ENCODE data around the gene EFHC1.

EFHC1 gene

DNA sequence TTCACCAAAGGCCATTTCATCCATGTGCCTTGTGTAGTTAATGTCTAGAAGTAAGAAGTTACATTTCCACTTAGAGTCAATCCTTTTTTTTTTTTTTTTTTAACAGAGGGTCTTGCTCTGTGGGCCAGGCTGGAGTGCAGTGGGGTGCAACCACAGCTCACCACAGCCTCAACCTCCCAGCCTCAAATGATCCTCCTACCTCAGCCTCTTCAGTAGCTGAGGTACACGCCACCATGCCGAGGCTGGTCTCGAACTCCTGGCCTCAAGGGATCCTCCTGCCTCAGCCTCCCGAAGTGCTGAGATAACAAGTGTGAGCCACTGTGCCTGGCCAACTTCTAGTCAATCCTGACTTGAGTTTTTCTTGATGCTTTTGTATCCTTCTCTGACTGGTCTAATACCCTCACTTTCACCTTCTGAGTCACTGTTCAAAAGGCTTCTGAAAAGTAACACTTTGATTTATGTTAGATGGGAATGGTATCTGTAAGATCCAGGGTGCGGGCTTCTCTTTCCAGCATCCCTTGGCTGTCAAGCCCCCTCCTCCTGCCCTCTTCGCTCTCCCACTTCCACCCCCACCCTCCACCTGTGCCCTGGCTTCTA, 134.6 kb downstream of the EFHC1 start:
- Histone ChIP-seq H3K36me3 (ENCODE audit: control insufficient read depth in 5 of 5, insufficient read depth in 5 of 5, low read length in 5 of 5) (no peaks in the 10 kb centered on the region), H3K27ac (ENCODE audit: low read depth, low read length) (no peak overlapping the region), H3K9ac (ENCODE audit: low read length in 5 of 5) (no peak overlapping the region), H3K9me3 (ENCODE audit: control insufficient read depth in 5 of 5, low read length in 5 of 5) (no peaks in the 10 kb centered on the region), H3K27me3 (ENCODE audit: control insufficient read depth in 5 of 5, insufficient read depth in 4 of 5, low read length in 5 of 5) (no peaks in the 10 kb centered on the region), H3K4me3 (ENCODE audit: low read depth in 1 of 5, low read length in 5 of 5) (no peak overlapping the region), H3K4me1 (ENCODE audit: control insufficient read depth in 5 of 5, insufficient read depth in 5 of 5, low read length in 5 of 5) (peaks cover 2 to 42% (median 36%) of the 10 kb centered on the region in 5 donors)

DNA sequence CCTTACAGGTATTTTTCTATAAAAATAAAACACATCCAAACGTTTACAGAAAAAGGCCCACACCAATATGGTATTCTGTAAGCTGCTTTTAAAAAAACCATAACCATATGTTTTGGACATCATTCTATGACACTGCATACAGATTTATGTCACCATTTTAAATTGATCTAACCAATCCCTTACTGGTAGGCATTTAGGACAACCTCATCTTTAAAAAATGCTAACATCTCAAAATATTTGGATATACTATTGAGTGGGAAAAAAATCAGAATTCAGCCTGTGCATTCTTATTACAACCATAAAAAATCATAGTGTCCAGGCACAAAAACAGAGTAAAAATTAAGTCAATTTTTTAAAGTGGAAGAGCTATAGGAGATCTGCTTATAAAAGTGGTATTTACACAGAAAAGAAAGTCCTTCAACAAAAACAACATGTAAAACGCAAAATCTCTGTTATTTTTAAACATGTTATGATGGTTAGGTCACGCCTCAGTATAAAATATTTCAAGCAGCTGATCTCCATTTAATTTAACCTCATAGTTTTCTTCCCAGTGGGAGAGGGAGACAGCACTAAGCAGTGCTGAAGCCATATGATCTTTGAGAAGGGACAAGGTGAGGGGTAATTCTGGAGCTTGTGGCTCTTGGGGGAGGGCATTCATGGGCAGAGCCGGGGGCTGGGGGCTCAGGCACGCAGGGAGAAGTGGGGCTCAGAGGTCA, 135.5 kb downstream of the EFHC1 start:
- no peaks in the 10 kb centered on the region for H3K9me3 ChIP-seq (ENCODE audit: control insufficient read depth in 5 of 5, low read length in 5 of 5)
- peaks cover 2 to 38% (median 34%) of the 10 kb centered on the region in 5 donors for H3K4me1 ChIP-seq (ENCODE audit: control insufficient read depth in 5 of 5, insufficient read depth in 5 of 5, low read length in 5 of 5)
- H3K9ac ChIP-seq (ENCODE audit: low read length in 5 of 5), result no peak overlapping the region
- H3K27ac ChIP-seq (ENCODE audit: low read depth, low read length), result no peak overlapping the region
- no peak overlapping the region for H3K4me3 ChIP-seq (ENCODE audit: low read depth in 1 of 5, low read length in 5 of 5)
- no peaks in the 10 kb centered on the region for H3K36me3 ChIP-seq (ENCODE audit: control insufficient read depth in 5 of 5, insufficient read depth in 5 of 5, low read length in 5 of 5)
- H3K27me3 ChIP-seq (ENCODE audit: control insufficient read depth in 5 of 5, insufficient read depth in 4 of 5, low read length in 5 of 5), result no peaks in the 10 kb centered on the region

DNA sequence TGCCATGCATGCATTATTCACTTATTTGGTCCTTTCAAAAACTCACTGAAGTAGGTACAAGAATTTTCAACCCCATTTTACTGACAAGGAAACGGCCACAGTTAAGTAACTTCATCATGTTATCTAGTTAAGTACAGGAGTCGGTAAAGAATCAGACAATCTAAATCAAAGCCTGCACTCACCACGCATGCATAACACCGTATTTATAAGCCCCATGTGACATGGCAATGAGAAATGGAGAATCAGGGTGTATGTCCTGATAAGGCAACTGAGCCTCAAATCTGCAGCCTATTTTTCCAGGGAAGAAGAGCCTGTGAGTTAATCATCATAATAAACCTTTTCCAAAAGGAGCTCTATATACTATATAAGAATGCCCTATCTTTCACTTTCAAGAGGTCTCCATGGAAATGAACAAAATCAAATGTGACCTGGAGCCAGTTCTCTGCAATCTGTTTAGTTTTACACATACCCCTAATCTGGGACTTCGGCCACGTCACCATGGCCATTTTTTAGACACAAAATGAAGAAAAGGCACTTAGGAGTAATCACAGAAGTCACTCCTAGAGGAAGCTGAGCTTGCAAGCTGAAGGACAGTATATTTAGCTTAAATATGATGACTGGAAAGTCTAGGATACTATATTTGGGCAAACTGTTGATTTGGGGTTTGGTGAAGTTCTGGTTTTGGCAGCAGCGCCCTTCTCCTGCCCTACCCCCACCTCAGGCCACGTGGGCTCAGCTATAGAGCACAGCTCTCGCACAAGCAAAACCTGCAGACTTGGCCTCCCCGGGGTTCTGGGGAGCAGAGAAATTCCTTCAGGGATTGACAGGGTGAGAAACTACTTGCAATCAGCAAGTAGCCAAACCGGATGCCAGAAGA, 137.5 kb downstream of the EFHC1 start:
- Histone ChIP-seq H3K36me3 (ENCODE audit: control insufficient read depth in 5 of 5, insufficient read depth in 5 of 5, low read length in 5 of 5) (no peaks in the 10 kb centered on the region), H3K4me1 (ENCODE audit: control insufficient read depth in 5 of 5, insufficient read depth in 5 of 5, low read length in 5 of 5) (peaks cover 0 to 18% (median 17%) of the 10 kb centered on the region in 5 donors), H3K9ac (ENCODE audit: low read length in 5 of 5) (peak overlapping the region in 1 of 5 donors; percentile 20), H3K9me3 (ENCODE audit: control insufficient read depth in 5 of 5, low read length in 5 of 5) (no peaks in the 10 kb centered on the region), H3K27me3 (ENCODE audit: control insufficient read depth in 5 of 5, insufficient read depth in 4 of 5, low read length in 5 of 5) (no peaks in the 10 kb centered on the region), H3K4me3 (ENCODE audit: low read depth in 1 of 5, low read length in 5 of 5) (peak overlapping the region in 2 of 5 donors; percentile 17 to 32), H3K27ac (ENCODE audit: low read depth, low read length) (peak overlapping the region; percentile 10)

DNA sequence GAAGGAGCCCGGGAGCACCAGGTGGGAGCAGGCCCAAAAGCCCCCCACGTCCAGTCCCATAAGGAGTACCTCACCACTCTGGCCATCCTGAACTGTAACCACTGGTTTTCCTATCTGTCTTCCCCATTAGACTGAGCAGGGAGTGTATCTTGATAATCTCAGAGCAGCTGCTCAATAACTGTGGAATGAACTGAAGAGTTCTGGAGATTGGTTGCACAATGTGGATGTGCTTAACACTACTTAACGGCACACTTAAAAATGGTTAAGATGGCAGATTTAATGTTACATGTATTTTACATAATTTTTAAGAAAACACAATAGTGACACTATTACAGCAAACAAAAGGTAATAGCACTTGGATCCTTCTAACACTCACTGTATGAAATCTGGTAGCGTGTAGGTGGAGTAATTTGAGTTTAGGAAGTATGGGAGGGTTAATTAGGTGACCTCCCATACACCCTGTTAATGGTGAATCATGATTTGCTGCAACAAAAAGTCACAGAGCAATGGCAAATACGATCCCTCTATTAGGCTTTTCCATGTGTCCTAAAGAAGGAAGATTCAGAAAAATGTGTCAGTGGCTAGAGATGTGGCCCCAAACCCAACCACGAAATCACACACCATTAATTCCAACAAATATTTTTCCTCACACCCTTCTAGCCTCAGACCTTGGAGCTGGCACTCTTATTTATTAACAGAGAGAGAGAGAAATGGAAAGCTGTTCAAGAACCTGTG, 138.3 kb downstream of the EFHC1 start:
- Histone ChIP-seq H3K9ac (ENCODE audit: low read length in 5 of 5) (peak overlapping the region in 1 of 5 donors; percentile 20), H3K9me3 (ENCODE audit: control insufficient read depth in 5 of 5, low read length in 5 of 5) (no peaks in the 10 kb centered on the region), H3K4me1 (ENCODE audit: control insufficient read depth in 5 of 5, insufficient read depth in 5 of 5, low read length in 5 of 5) (peaks cover 0 to 21% (median 17%) of the 10 kb centered on the region in 5 donors), H3K4me3 (ENCODE audit: low read depth in 1 of 5, low read length in 5 of 5) (peak overlapping the region in 2 of 5 donors; percentile 6 to 17), H3K36me3 (ENCODE audit: control insufficient read depth in 5 of 5, insufficient read depth in 5 of 5, low read length in 5 of 5) (no peaks in the 10 kb centered on the region), H3K27ac (ENCODE audit: low read depth, low read length) (no peak overlapping the region), H3K27me3 (ENCODE audit: control insufficient read depth in 5 of 5, insufficient read depth in 4 of 5, low read length in 5 of 5) (no peaks in the 10 kb centered on the region)

DNA sequence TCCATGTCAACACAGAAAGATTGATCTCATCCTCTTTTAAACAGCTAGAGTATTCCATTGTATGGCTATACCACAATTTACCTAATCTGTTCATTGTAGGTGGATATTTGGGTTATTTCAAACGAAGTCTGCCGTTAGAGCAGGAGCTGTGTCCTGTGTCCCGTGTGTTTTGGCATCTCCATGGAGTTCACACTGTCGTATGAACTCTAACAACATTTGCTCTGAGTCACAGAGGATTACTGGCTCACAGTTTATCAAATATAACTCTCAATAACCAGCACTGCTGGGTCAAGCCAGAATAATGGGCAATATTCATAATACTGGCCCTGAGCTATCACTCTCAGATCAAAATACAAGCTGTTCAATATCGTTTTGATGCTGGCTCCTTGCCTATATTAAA, 140.3 kb downstream of the EFHC1 start:
- H3K4me3 ChIP-seq (ENCODE audit: low read depth in 1 of 5, low read length in 5 of 5), result no peak overlapping the region
- no peak overlapping the region for H3K9ac ChIP-seq (ENCODE audit: low read length in 5 of 5)
- H3K36me3 ChIP-seq (ENCODE audit: control insufficient read depth in 5 of 5, insufficient read depth in 5 of 5, low read length in 5 of 5), result no peaks in the 10 kb centered on the region
- H3K9me3 ChIP-seq (ENCODE audit: control insufficient read depth in 5 of 5, low read length in 5 of 5), result no peaks in the 10 kb centered on the region
- H3K4me1 ChIP-seq (ENCODE audit: control insufficient read depth in 5 of 5, insufficient read depth in 5 of 5, low read length in 5 of 5), result peaks cover 0 to 21% (median 17%) of the 10 kb centered on the region in 5 donors
- no peaks in the 10 kb centered on the region for H3K27me3 ChIP-seq (ENCODE audit: control insufficient read depth in 5 of 5, insufficient read depth in 4 of 5, low read length in 5 of 5)
- H3K27ac ChIP-seq (ENCODE audit: low read depth, low read length), result no peak overlapping the region

DNA sequence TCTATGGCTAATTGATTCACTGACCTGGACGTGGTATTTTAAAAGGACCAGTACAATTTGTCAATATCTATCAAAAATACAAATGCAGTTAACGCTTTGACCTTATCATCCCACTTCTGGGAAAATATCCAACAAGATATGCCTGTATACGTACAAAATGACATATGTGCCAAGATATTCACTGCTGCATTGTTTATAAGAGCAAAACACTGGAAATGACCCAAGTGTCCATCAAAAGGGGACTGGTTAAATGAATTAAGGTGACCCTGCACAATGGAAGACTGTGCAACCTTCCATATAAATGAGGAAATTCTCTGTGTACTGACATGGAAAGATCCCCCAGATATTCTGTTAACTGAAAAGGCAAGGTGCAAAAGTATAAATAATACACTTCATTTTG, 142.8 kb downstream of the EFHC1 start:
- Histone ChIP-seq H3K36me3 (ENCODE audit: control insufficient read depth in 5 of 5, insufficient read depth in 5 of 5, low read length in 5 of 5) (no peaks in the 10 kb centered on the region), H3K27me3 (ENCODE audit: control insufficient read depth in 5 of 5, insufficient read depth in 4 of 5, low read length in 5 of 5) (no peaks in the 10 kb centered on the region), H3K9ac (ENCODE audit: low read length in 5 of 5) (no peak overlapping the region), H3K9me3 (ENCODE audit: control insufficient read depth in 5 of 5, low read length in 5 of 5) (no peaks in the 10 kb centered on the region), H3K4me1 (ENCODE audit: control insufficient read depth in 5 of 5, insufficient read depth in 5 of 5, low read length in 5 of 5) (peaks cover 4 to 37% (median 23%) of the 10 kb centered on the region in 5 donors), H3K27ac (ENCODE audit: low read depth, low read length) (no peak overlapping the region), H3K4me3 (ENCODE audit: low read depth in 1 of 5, low read length in 5 of 5) (no peak overlapping the region)

DNA sequence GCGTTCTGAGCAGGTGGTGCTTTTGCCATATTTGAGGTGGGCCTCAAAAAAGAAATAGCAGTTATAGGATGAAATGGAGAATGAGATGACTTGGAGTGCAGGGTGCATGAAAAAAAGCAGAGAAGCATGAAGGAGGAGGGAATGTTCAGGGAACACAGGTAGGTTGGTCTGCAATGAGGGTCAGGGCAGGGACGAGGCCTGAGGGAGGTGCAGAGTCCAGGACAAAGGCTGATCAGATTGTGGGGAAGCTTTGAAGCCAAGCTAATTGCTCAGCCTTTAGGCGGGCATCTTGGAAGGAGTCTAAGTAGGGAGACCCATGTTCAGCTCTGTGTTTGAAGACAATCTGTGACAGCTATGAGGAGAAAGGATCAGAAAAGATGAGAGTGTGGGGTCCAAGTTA, 144.7 kb downstream of the EFHC1 start:
- H3K9ac ChIP-seq (ENCODE audit: low read length in 5 of 5), result no peak overlapping the region
- no peak overlapping the region for H3K27ac ChIP-seq (ENCODE audit: low read depth, low read length)
- H3K36me3 ChIP-seq (ENCODE audit: control insufficient read depth in 5 of 5, insufficient read depth in 5 of 5, low read length in 5 of 5), result no peaks in the 10 kb centered on the region
- H3K4me1 ChIP-seq (ENCODE audit: control insufficient read depth in 5 of 5, insufficient read depth in 5 of 5, low read length in 5 of 5), result peaks cover 4 to 46% (median 29%) of the 10 kb centered on the region in 5 donors
- no peaks in the 10 kb centered on the region for H3K9me3 ChIP-seq (ENCODE audit: control insufficient read depth in 5 of 5, low read length in 5 of 5)
- H3K4me3 ChIP-seq (ENCODE audit: low read depth in 1 of 5, low read length in 5 of 5), result no peak overlapping the region
- no peaks in the 10 kb centered on the region for H3K27me3 ChIP-seq (ENCODE audit: control insufficient read depth in 5 of 5, insufficient read depth in 4 of 5, low read length in 5 of 5)

DNA sequence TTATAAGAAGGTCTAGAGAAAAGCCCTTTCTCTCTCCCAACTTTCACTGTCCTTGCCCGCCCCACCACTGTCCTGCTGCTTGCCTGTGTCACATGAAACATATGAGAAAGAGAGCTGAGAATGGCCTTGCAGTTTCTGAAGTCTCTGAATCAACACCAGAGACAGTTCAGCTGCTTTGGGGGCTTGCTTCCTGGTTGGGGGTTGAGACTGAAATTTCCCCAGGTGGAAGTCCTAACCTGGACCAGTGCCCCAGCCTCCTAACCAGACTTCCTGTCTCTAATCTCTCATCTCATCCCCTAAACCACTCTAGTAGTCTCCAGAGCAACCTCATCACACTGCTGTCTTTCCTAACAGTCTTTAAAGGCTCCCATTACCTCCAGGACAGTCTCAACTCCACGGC, 146.1 kb downstream of the EFHC1 start:
- no peaks in the 10 kb centered on the region for H3K36me3 ChIP-seq (ENCODE audit: control insufficient read depth in 5 of 5, insufficient read depth in 5 of 5, low read length in 5 of 5)
- H3K4me1 ChIP-seq (ENCODE audit: control insufficient read depth in 5 of 5, insufficient read depth in 5 of 5, low read length in 5 of 5), result peaks cover 4 to 55% (median 40%) of the 10 kb centered on the region in 5 donors

DNA sequence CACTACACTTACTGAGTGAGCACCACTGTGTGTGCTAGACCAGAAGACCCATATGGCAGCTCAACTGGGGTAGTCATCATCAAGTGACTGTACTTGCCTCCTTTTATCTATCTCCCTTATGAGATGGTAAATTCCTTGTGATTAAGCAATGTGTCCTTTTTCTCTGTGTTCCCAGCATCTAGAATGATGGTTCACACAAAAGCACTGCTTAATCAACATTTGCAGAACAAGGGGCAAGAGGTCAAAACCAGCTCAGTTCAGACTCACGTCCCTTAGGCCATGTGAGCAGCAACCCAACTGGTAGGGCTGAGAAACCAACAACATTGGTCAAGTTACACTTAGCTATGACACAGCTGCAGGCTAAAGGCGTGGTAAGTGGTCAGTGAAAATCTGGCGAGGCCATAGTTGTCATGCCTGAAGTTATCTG, 146.7 kb downstream of the EFHC1 start:
- no peak overlapping the region for H3K4me3 ChIP-seq (ENCODE audit: low read depth in 1 of 5, low read length in 5 of 5)
- H3K27ac ChIP-seq (ENCODE audit: low read depth, low read length), result no peak overlapping the region
- H3K36me3 ChIP-seq (ENCODE audit: control insufficient read depth in 5 of 5, insufficient read depth in 5 of 5, low read length in 5 of 5), result no peaks in the 10 kb centered on the region
- no peaks in the 10 kb centered on the region for H3K27me3 ChIP-seq (ENCODE audit: control insufficient read depth in 5 of 5, insufficient read depth in 4 of 5, low read length in 5 of 5)
- H3K9me3 ChIP-seq (ENCODE audit: control insufficient read depth in 5 of 5, low read length in 5 of 5), result no peaks in the 10 kb centered on the region
- peaks cover 4 to 58% (median 46%) of the 10 kb centered on the region in 5 donors for H3K4me1 ChIP-seq (ENCODE audit: control insufficient read depth in 5 of 5, insufficient read depth in 5 of 5, low read length in 5 of 5)
- H3K9ac ChIP-seq (ENCODE audit: low read length in 5 of 5), result no peak overlapping the region

More for the DNA sequence above, 146.1 kb downstream of the EFHC1 start:
- Histone ChIP-seq H3K27me3 (ENCODE audit: control insufficient read depth in 5 of 5, insufficient read depth in 4 of 5, low read length in 5 of 5) (no peaks in the 10 kb centered on the region), H3K9ac (ENCODE audit: low read length in 5 of 5) (no peak overlapping the region), H3K27ac (ENCODE audit: low read depth, low read length) (no peak overlapping the region), H3K4me3 (ENCODE audit: low read depth in 1 of 5, low read length in 5 of 5) (no peak overlapping the region), H3K9me3 (ENCODE audit: control insufficient read depth in 5 of 5, low read length in 5 of 5) (no peaks in the 10 kb centered on the region)

Measured in subcutaneous abdominal adipose tissue (tissue), 5 donors.